ENCODE measurements around the gene SPINK5. TPM values are rescaled to one million over a fixed set of nuclear protein-coding genes. Genes with fewer than 3 reads are reported as not detected.

SPINK5 gene
- total RNA-seq, 1 experiment from 2014 or later = not detected

GRCh38 chr5:148091991-148092964 lies 28.5 kb downstream of the SPINK5 start:
- no peak for DNase-seq (ENCODE audit: low read depth)

- no peak for DNase-seq (ENCODE audit: low read depth)
Observed at GRCh38 chr5:148094336-148094735, 30.6 kb downstream of the SPINK5 start.

GRCh38 chr5:148104226-148104625 lies 40.4 kb downstream of the SPINK5 start:
- DNase-seq (ENCODE audit: low read depth) = no peak

- no peak for DNase-seq (ENCODE audit: low read depth)
Observed at GRCh38 chr5:148107608-148108007, 43.8 kb downstream of the SPINK5 start.

GRCh38 chr5:148113243-148113642 lies 49.5 kb downstream of the SPINK5 start:
- DNase-seq (ENCODE audit: low read depth) = no peak

GRCh38 chr5:148120317-148120716 lies 56.5 kb downstream of the SPINK5 start:
- no peak for DNase-seq (ENCODE audit: low read depth)

GRCh38 chr5:148125641-148126040 lies 61.9 kb downstream of the SPINK5 start:
- peak; percentile 17 for DNase-seq (ENCODE audit: low read depth)

- DNase-seq (ENCODE audit: low read depth) = no peak
Observed at GRCh38 chr5:148135091-148136048, 71.6 kb downstream of the SPINK5 start.

- DNase-seq (ENCODE audit: low read depth) = no peak
Observed at GRCh38 chr5:148140846-148141245, 77.1 kb downstream of the SPINK5 start.

- no peak for DNase-seq (ENCODE audit: low read depth)
Observed at GRCh38 chr5:148141645-148142044, 77.9 kb downstream of the SPINK5 start.

- no peak for DNase-seq (ENCODE audit: low read depth)
Observed at GRCh38 chr5:148145916-148146315, 82.1 kb downstream of the SPINK5 start.

GRCh38 chr5:148146487-148146886 lies 82.7 kb downstream of the SPINK5 start:
- DNase-seq (ENCODE audit: low read depth) = no peak

GRCh38 chr5:148147415-148147814 lies 83.6 kb downstream of the SPINK5 start:
- no peak for DNase-seq (ENCODE audit: low read depth)

GRCh38 chr5:148151872-148152271 lies 88.1 kb downstream of the SPINK5 start:
- no peak for DNase-seq (ENCODE audit: low read depth)

- DNase-seq (ENCODE audit: low read depth) = no peak
Observed at GRCh38 chr5:148152781-148153180, 89.0 kb downstream of the SPINK5 start.

GRCh38 chr5:148156609-148157008 lies 92.8 kb downstream of the SPINK5 start:
- DNase-seq (ENCODE audit: low read depth) = no peak

- no peak for DNase-seq (ENCODE audit: low read depth)
Observed at GRCh38 chr5:148162038-148162437, 98.3 kb downstream of the SPINK5 start.

- no peak for DNase-seq (ENCODE audit: low read depth)
Observed at GRCh38 chr5:148163345-148163744, 99.6 kb downstream of the SPINK5 start.

GRCh38 chr5:148166550-148167283 lies 102.9 kb downstream of the SPINK5 start:
- DNase-seq (ENCODE audit: low read depth) = no peak

GRCh38 chr5:148168246-148168645 lies 104.5 kb downstream of the SPINK5 start, which contains the start of gene SPINK14:
Gene SPINK14 (plus strand): TSS chr5:148168546. CDS start chr5:148169733, 1,187 bp downstream.
- DNase-seq (ENCODE audit: low read depth) = no peak

- no peak for DNase-seq (ENCODE audit: low read depth)
Observed at GRCh38 chr5:148172377-148172776, 108.6 kb downstream of the SPINK5 start.

Data from LHCN-M2 (cell line).